Gastroesophageal sphincter (tissue), 3 donors: ENCODE results near the gene PODN.

ENCODE experiments used
- POLR2A ChIP-seq, 2 donors: fragments of 450-650 bp; IDR thresholded peaks; one replicate each; pipeline ENCODE4 v1.6.1; 2017; ENCODE audit warnings: antibody characterized with exemption in 2 of 2, mild to moderate bottlenecking in 2 of 2, moderate library complexity in 1 of 2
- TF ChIP-seq, protein P1 (sequence below), 4 experiments: fragments of 200-600 bp in 2 of 4; fragments of 450-650 bp in 2 of 4; sonication (generic) in 1 of 4; IDR thresholded peaks; one replicate each; pipeline ENCODE4 v1.5.1; 2017 to 2019; ENCODE audit warnings: antibody characterized with exemption in 4 of 4, mild to moderate bottlenecking in 2 of 4, moderate library complexity in 2 of 4

DNA sequence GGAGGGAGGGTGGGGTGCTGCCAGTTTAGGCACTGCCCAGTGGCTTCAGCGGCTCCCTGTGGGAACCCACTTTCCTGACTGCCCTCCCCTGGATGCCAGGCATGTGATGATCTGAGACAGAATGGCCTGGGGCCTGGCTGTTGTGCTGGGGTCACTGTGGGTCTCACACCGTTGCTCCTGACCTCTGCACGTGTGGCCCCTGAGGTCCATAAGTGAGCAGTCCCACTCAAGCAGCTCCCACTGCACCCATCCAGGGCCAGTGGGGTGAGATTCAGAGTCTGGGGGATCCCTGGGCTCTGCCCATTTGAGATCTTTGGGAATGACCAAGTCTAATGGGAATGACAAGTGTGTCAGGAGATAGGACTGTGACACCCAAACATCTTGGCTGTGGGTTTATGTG is 18.0 kb downstream of the PODN start:
- TF ChIP-seq, protein P1, sequence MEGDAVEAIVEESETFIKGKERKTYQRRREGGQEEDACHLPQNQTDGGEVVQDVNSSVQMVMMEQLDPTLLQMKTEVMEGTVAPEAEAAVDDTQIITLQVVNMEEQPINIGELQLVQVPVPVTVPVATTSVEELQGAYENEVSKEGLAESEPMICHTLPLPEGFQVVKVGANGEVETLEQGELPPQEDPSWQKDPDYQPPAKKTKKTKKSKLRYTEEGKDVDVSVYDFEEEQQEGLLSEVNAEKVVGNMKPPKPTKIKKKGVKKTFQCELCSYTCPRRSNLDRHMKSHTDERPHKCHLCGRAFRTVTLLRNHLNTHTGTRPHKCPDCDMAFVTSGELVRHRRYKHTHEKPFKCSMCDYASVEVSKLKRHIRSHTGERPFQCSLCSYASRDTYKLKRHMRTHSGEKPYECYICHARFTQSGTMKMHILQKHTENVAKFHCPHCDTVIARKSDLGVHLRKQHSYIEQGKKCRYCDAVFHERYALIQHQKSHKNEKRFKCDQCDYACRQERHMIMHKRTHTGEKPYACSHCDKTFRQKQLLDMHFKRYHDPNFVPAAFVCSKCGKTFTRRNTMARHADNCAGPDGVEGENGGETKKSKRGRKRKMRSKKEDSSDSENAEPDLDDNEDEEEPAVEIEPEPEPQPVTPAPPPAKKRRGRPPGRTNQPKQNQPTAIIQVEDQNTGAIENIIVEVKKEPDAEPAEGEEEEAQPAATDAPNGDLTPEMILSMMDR (IDR thresholded peaks at IDR 0.05), result no peak
- no peak for TF ChIP-seq POLR2A (IDR thresholded peaks at IDR 0.05)
